ENCODE results near the gene TLCD2. TPM values are rescaled to one million over a fixed set of nuclear protein-coding genes. Genes with fewer than 3 reads are reported as not detected.
A peak's percentile ranks its signal among the peaks of the same experiment; 100 is the strongest.
"Not testable (repeated sequence)": the region's sequence is repeated elsewhere in the genome, so short reads cannot be mapped to it uniquely, and the experiment has no call there.

The TLCD2 gene
- total RNA-seq, 5 donors from 2014 or later (not counting 1 experiment from before 2014, with no cell fraction given) = 0.25 to 0.82 (median 0.59) TPM

GRCh38 chr17:1709403-1709951 lies 700 bp downstream of the TLCD2 start:
- H3K36me3 Mint-ChIP-seq = peaks cover 10% of the 10 kb centered on the region
- DNase-seq = no peak
- peak in 1 of 4 experiments; percentile 15 for ATAC-seq (replicated peaks in 1 of 4)
- CTCF ChIA-PET = no interaction called here
- peaks cover 4 to 50% of the 10 kb centered on the region in 2 experiments for H3K27me3 ChIP-seq (replicated peaks in 1 of 2; ENCODE audit: control insufficient read depth in 2 of 2, extremely low read depth in 1 of 2, insufficient read depth in 2 of 2, low read length in 1 of 2)
- peak overlapping the region; percentile 31 to 77 (median 44) for H3K4me3 Mint-ChIP-seq
- peaks cover 0 to 12% of the 10 kb centered on the region in 2 donors for H3K36me3 ChIP-seq (ENCODE audit: control insufficient read depth in 2 of 2, extremely low read depth in 1 of 2, insufficient read depth in 1 of 2, low read length in 1 of 2)
- H3K9me3 Mint-ChIP-seq = no peaks in the 10 kb centered on the region
- no peak overlapping the region for H3K27ac ChIP-seq (ENCODE audit: low read length)
- peaks cover 17 to 39% (median 19%) of the 10 kb centered on the region in 3 donors for H3K4me1 Mint-ChIP-seq
- peaks cover 8 to 23% of the 10 kb centered on the region in 2 donors for H3K27me3 Mint-ChIP-seq
- H3K4me1 ChIP-seq (ENCODE audit: control insufficient read depth in 1 of 2, extremely low read depth in 1 of 2, insufficient read depth in 2 of 2, low read length in 2 of 2) = peaks cover 14 to 47% of the 10 kb centered on the region in 2 experiments
- peak overlapping the region in 1 of 2 donors; percentile 53 for H3K4me3 ChIP-seq (ENCODE audit: control insufficient read depth in 1 of 2, extremely low read depth in 1 of 2, low read length in 1 of 2)
- WGBS (ENCODE audit: insufficient coverage) = no CpG with 5 or more reads among the region's 16 CpGs
- POLR2A ChIA-PET = no interaction called here
- no peaks in the 10 kb centered on the region for H3K9me3 ChIP-seq
- no peak overlapping the region for H3K27ac Mint-ChIP-seq

GRCh38 chr17:1708791-1709346 lies 1.3 kb downstream of the TLCD2 start:
- not testable (repeated sequence) for H3K36me3 Mint-ChIP-seq; ATAC-seq (replicated peaks in 1 of 4)

GRCh38 chr17:1707107-1707506 lies 3.1 kb downstream of the TLCD2 start:
- DNase-seq (peak in 9 of 35 experiments; percentile 24 to 69 (median 44)), ATAC-seq (replicated peaks in 1 of 4) (peak in 3 of 4 experiments; percentile 51 to 59 (median 58))
- Histone ChIP-seq H3K4me1 (ENCODE audit: control insufficient read depth in 1 of 2, extremely low read depth in 1 of 2, insufficient read depth in 2 of 2, low read length in 2 of 2) (peaks cover 14 to 40% of the 10 kb centered on the region in 2 experiments), H3K4me3 (ENCODE audit: control insufficient read depth in 1 of 2, extremely low read depth in 1 of 2, low read length in 1 of 2) (no peak overlapping the region), H3K27me3 (replicated peaks in 1 of 2; ENCODE audit: control insufficient read depth in 2 of 2, extremely low read depth in 1 of 2, insufficient read depth in 2 of 2, low read length in 1 of 2) (peaks cover 4 to 38% of the 10 kb centered on the region in 2 experiments), H3K36me3 (ENCODE audit: control insufficient read depth in 2 of 2, extremely low read depth in 1 of 2, insufficient read depth in 1 of 2, low read length in 1 of 2) (no peaks in the 10 kb centered on the region), H3K9me3 (no peaks in the 10 kb centered on the region), H3K27ac (ENCODE audit: low read length) (peak overlapping the region; percentile 51)
- ChIA-PET POLR2A (interaction anchor here in 1 of 2 donors (0.6 to 0.7 kb wide), 3 partner anchors 9 to 163 kb away, joined by 3 to 5 read pairs (median 5); no protein-coding TSS in a partner anchor), CTCF (no interaction called here)
- peaks cover 12 to 30% (median 17%) of the 10 kb centered on the region in 3 donors for H3K4me1 Mint-ChIP-seq
- peaks cover 8 to 24% of the 10 kb centered on the region in 2 donors for H3K27me3 Mint-ChIP-seq
- H3K9me3 Mint-ChIP-seq = no peaks in the 10 kb centered on the region
- H3K27ac Mint-ChIP-seq = peak overlapping the region; percentile 60 to 63
- no peak overlapping the region for H3K4me3 Mint-ChIP-seq
- 88% methylated on average over 4 of the region's 5 CpGs for WGBS (ENCODE audit: insufficient coverage)
- peaks cover 2% of the 10 kb centered on the region for H3K36me3 Mint-ChIP-seq

More at GRCh38 chr17:1708791-1709346, 1.3 kb downstream of the TLCD2 start:
- H3K9me3 Mint-ChIP-seq; H3K9me3 ChIP-seq; DNase-seq; H3K4me3 ChIP-seq (ENCODE audit: control insufficient read depth in 1 of 2, extremely low read depth in 1 of 2, low read length in 1 of 2); H3K27ac Mint-ChIP-seq; CTCF ChIA-PET; H3K27ac ChIP-seq (ENCODE audit: low read length): not testable (repeated sequence)
- POLR2A ChIA-PET = interaction anchor here in 1 of 2 donors (0.6 kb wide), 1 partner anchor 42 kb away, joined by 3 read pairs; no protein-coding TSS in a partner anchor
- peaks cover 8 to 21% of the 10 kb centered on the region in 2 donors for H3K27me3 Mint-ChIP-seq
- Histone ChIP-seq H3K36me3 (ENCODE audit: control insufficient read depth in 2 of 2, extremely low read depth in 1 of 2, insufficient read depth in 1 of 2, low read length in 1 of 2) (peaks cover 0 to 12% of the 10 kb centered on the region in 2 donors), H3K27me3 (replicated peaks in 1 of 2; ENCODE audit: control insufficient read depth in 2 of 2, extremely low read depth in 1 of 2, insufficient read depth in 2 of 2, low read length in 1 of 2) (peaks cover 4 to 44% of the 10 kb centered on the region in 2 experiments), H3K4me1 (ENCODE audit: control insufficient read depth in 1 of 2, extremely low read depth in 1 of 2, insufficient read depth in 2 of 2, low read length in 2 of 2) (peaks cover 14 to 41% of the 10 kb centered on the region in 2 experiments)
- H3K4me1 Mint-ChIP-seq = peaks cover 12 to 35% (median 17%) of the 10 kb centered on the region in 3 donors
- peak overlapping the region; percentile 31 to 77 (median 44) for H3K4me3 Mint-ChIP-seq
- 93% methylated on average over 4 of the region's 10 CpGs for WGBS (ENCODE audit: insufficient coverage)

DNA sequence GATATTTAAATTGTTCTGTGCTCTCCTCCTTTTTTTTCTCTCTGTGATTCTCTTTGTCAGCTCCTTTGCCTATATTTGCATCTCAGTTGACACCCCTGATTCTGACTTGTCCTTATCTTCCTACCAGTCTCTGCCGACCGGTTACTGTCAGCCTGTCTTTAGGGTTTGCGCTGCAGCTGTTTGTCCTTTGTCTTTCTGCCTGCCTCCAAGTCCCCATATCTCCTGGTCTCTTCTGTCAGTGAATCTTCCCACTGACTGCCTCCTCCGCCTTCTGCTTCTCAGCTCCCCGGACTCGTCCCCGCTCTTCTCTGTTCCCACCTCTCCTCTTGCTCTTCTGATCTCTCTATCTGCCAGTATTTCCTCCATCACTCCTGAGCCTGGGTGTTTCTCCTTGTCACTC lies 5.2 kb downstream of the TLCD2 start:
- WGBS (ENCODE audit: insufficient coverage) = 96% methylated on average over 7 of the region's 7 CpGs
- Mint-ChIP-seq H3K9me3 (no peaks in the 10 kb centered on the region), H3K27me3 (peaks cover 8 to 23% of the 10 kb centered on the region in 2 donors), H3K4me1 (peaks cover 0 to 15% (median 6%) of the 10 kb centered on the region in 3 donors), H3K27ac (peak overlapping the region in 1 of 2 donors; percentile 29), H3K4me3 (no peak overlapping the region), H3K36me3 (no peaks in the 10 kb centered on the region)
- Histone ChIP-seq H3K36me3 (ENCODE audit: control insufficient read depth in 2 of 2, extremely low read depth in 1 of 2, insufficient read depth in 1 of 2, low read length in 1 of 2) (no peaks in the 10 kb centered on the region), H3K4me3 (ENCODE audit: control insufficient read depth in 1 of 2, extremely low read depth in 1 of 2, low read length in 1 of 2) (no peak overlapping the region), H3K27me3 (replicated peaks in 1 of 2; ENCODE audit: control insufficient read depth in 2 of 2, extremely low read depth in 1 of 2, insufficient read depth in 2 of 2, low read length in 1 of 2) (peaks cover 4 to 27% of the 10 kb centered on the region in 2 experiments), H3K27ac (ENCODE audit: low read length) (no peak overlapping the region), H3K9me3 (no peaks in the 10 kb centered on the region), H3K4me1 (ENCODE audit: control insufficient read depth in 1 of 2, extremely low read depth in 1 of 2, insufficient read depth in 2 of 2, low read length in 2 of 2) (peaks cover 4 to 27% of the 10 kb centered on the region in 2 experiments)
- POLR2A ChIA-PET = no interaction called here
- ATAC-seq (replicated peaks in 1 of 4) = no peak
- DNase-seq = no peak
- CTCF ChIA-PET = no interaction called here

DNA sequence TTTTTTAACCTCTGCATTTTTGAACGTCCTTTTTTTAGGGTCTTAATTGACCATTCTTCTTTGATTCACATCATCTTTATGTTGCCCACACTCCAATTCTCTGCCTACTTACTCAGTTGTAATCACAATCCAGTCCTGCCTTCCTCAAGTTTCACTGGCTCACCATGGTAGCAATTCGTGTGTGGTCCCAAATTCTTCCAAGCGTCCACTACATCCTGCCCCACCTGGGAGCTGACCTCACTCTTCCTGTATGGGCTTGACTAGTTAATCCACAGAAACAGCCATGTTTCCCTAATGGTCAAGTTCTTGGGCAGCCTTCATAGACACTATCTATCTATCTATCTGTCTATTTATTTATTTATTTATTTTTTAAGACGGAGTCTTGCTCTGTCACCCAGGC lies 7.1 kb downstream of the TLCD2 start:
- H3K27ac Mint-ChIP-seq = no peak overlapping the region
- Histone ChIP-seq H3K9me3 (no peaks in the 10 kb centered on the region), H3K36me3 (ENCODE audit: control insufficient read depth in 2 of 2, extremely low read depth in 1 of 2, insufficient read depth in 1 of 2, low read length in 1 of 2) (no peaks in the 10 kb centered on the region), H3K4me1 (ENCODE audit: control insufficient read depth in 1 of 2, extremely low read depth in 1 of 2, insufficient read depth in 2 of 2, low read length in 2 of 2) (peaks cover 0 to 8% of the 10 kb centered on the region in 2 experiments), H3K27ac (ENCODE audit: low read length) (no peak overlapping the region), H3K4me3 (ENCODE audit: control insufficient read depth in 1 of 2, extremely low read depth in 1 of 2, low read length in 1 of 2) (no peak overlapping the region), H3K27me3 (replicated peaks in 1 of 2; ENCODE audit: control insufficient read depth in 2 of 2, extremely low read depth in 1 of 2, insufficient read depth in 2 of 2, low read length in 1 of 2) (peaks cover 3 to 10% of the 10 kb centered on the region in 2 experiments)
- DNase-seq (no peak), ATAC-seq (replicated peaks in 1 of 4) (no peak)
- H3K4me1 Mint-ChIP-seq = peaks cover 0 to 10% (median 3%) of the 10 kb centered on the region in 3 donors
- H3K27me3 Mint-ChIP-seq = peaks cover 8 to 20% of the 10 kb centered on the region in 2 donors
- H3K36me3 Mint-ChIP-seq = no peaks in the 10 kb centered on the region
- ChIA-PET POLR2A (no interaction called here), CTCF (interaction anchor here in 1 of 2 donors (0.5 kb wide), 1 partner anchor 37 kb away, joined by 4 read pairs; no protein-coding TSS in a partner anchor)
- no peaks in the 10 kb centered on the region for H3K9me3 Mint-ChIP-seq
- H3K4me3 Mint-ChIP-seq = no peak overlapping the region
- whole genome bisulfite sequencing (ENCODE audit: insufficient coverage) = 33% methylated on average over 1 of the region's 4 CpGs

GRCh38 chr17:1699891-1700290 lies 10.3 kb downstream of the TLCD2 start:
- H3K9me3 Mint-ChIP-seq; H3K36me3 Mint-ChIP-seq; H3K27me3 Mint-ChIP-seq; POLR2A ChIA-PET; ATAC-seq (replicated peaks in 1 of 4); H3K36me3 ChIP-seq (ENCODE audit: control insufficient read depth in 2 of 2, extremely low read depth in 1 of 2, insufficient read depth in 1 of 2, low read length in 1 of 2); H3K9me3 ChIP-seq; CTCF ChIA-PET; H3K4me1 ChIP-seq (ENCODE audit: control insufficient read depth in 1 of 2, extremely low read depth in 1 of 2, insufficient read depth in 2 of 2, low read length in 2 of 2); DNase-seq; H3K27ac ChIP-seq (ENCODE audit: low read length); H3K4me3 ChIP-seq (ENCODE audit: control insufficient read depth in 1 of 2, extremely low read depth in 1 of 2, low read length in 1 of 2); H3K4me1 Mint-ChIP-seq; H3K27ac Mint-ChIP-seq; H3K27me3 ChIP-seq (replicated peaks in 1 of 2; ENCODE audit: control insufficient read depth in 2 of 2, extremely low read depth in 1 of 2, insufficient read depth in 2 of 2, low read length in 1 of 2); H3K4me3 Mint-ChIP-seq: not testable (repeated sequence)
- WGBS (ENCODE audit: insufficient coverage) = 100% methylated on average over 3 of the region's 5 CpGs
